CD4-positive, alpha-beta T cell treated with Interferon alpha-2 for 1 hour (primary cell): ENCODE results near the gene GSTP1.
"Not testable (repeated sequence)": the region's sequence is repeated elsewhere in the genome, so short reads cannot be mapped to it uniquely, and the experiment has no call there.

Experiments used
- DNase-seq, 2 donors: peaks; one replicate each; pipeline ENCODE4 v3.0.0-alpha.2; 2020 to 2022

Gene GSTP1

GRCh38 chr11:67599149-67599548 lies 15.5 kb downstream of the GSTP1 start:
- DNase-seq = no peak

GRCh38 chr11:67600324-67601029 lies 16.9 kb downstream of the GSTP1 start:
- no peak for DNase-seq

GRCh38 chr11:67601098-67601497 lies 17.5 kb downstream of the GSTP1 start:
- no peak for DNase-seq

- not testable (repeated sequence) for DNase-seq
Observed at GRCh38 chr11:67604119-67604518, 20.5 kb downstream of the GSTP1 start.

GRCh38 chr11:67604815-67605214 lies 21.2 kb downstream of the GSTP1 start:
- DNase-seq = no peak

- DNase-seq = no peak
Observed at GRCh38 chr11:67605231-67606011, 21.8 kb downstream of the GSTP1 start.

GRCh38 chr11:67606093-67606491 lies 22.5 kb downstream of the GSTP1 start:
- no peak for DNase-seq

- DNase-seq = peak; percentile 95 to 97
Observed at GRCh38 chr11:67606492-67607295, 23.1 kb downstream of the GSTP1 start, which contains the start of gene NDUFV1. Gene NDUFV1 (plus strand): TSS chr11:67606936. CDS start chr11:67607005, 69 bp downstream.

GRCh38 chr11:67607507-67607906 lies 23.9 kb downstream of the GSTP1 start:
- no peak for DNase-seq

GRCh38 chr11:67608486-67608885 lies 24.9 kb downstream of the GSTP1 start:
- DNase-seq = no peak

- no peak for DNase-seq
Observed at GRCh38 chr11:67609316-67609715, 25.7 kb downstream of the GSTP1 start.

GRCh38 chr11:67610302-67610868 lies 26.8 kb downstream of the GSTP1 start:
- DNase-seq = no peak

GRCh38 chr11:67611165-67611564 lies 27.6 kb downstream of the GSTP1 start:
- DNase-seq = no peak

GRCh38 chr11:67611704-67612587 lies 28.3 kb downstream of the GSTP1 start:
- no peak for DNase-seq

GRCh38 chr11:67612751-67613150 lies 29.1 kb downstream of the GSTP1 start:
- DNase-seq = no peak

GRCh38 chr11:67613313-67613959 lies 29.8 kb downstream of the GSTP1 start:
- no peak for DNase-seq

- peak; percentile 90 to 92 for DNase-seq
Observed at GRCh38 chr11:67613960-67614715, 30.5 kb downstream of the GSTP1 start.

- DNase-seq = peak; percentile 55 to 62
Observed at GRCh38 chr11:67614730-67615714, 31.4 kb downstream of the GSTP1 start.

- DNase-seq = peak; percentile 20 to 45
Observed at GRCh38 chr11:67615728-67616430, 32.3 kb downstream of the GSTP1 start.
